NCI-H82 treated with DMSO at 0.1 percent for 48 hours (cell line): ENCODE results near the gene BRMS1.
A peak's percentile ranks its signal among the peaks of the same experiment; 100 is the strongest.
"Not testable (repeated sequence)": the region's sequence is repeated elsewhere in the genome, so short reads cannot be mapped to it uniquely, and the experiment has no call there.

Experiments
- DNase-seq: peaks from one replicate; lab custom pipeline; 2025; ENCODE audit not compliant: unreplicated experiment; lab: John Stamatoyannopoulos, UW

BRMS1 gene

DNA sequence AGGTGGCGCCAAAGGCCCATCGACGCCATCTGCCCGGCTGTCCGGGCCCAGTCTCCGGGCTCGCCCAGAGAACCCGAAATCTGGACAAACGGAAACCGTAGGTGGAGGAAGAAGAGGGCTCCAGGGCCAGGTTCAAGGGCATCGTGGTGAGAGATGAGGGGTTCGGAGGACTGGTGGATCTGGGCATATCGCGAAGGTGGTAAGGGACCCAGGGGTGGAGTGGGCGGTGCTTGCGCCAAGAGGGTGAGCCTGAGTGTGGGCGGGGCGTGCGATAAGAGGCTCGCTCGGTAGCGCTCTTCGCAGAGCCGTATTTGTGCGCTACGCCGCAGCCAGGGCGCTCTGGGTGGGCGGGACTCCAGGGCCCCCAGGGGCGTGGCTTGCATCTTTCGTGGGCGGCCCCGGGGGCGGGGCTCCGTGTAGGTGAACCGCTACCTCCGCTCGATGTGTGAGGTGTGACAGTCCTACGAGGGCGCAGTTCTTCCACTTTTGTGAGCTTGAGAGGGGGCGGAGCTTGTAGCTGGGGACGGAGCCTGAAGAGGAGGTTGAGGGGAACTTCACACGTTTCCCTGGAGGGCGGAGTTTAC is 32.8 kb downstream of the BRMS1 start:
- peak; percentile 83 for DNase-seq

DNA sequence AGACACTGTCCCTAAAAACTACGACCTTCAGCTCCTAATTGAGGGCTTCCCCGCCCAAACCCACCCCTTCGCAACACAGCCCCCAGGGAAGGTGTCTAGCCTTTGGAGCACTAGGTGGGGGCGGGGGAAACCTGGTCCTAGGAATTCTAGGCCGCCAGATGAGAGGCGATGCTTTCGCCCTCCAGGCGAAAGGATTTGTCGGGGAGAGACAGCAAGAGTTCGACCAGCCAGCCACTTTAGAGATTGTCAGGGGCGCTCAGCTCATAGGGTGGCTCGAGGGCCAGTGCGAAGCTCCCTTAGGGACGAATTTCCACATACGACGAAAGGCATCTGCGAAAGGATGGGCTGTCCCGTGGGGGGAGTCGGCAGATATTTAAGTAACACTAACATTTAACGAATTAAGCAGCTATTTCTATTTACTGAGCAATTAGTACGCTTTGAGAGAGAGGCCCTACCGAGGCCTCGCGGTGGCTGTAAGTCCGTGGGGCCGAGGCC is 33.4 kb downstream of the BRMS1 start:
- DNase-seq = no peak

DNA sequence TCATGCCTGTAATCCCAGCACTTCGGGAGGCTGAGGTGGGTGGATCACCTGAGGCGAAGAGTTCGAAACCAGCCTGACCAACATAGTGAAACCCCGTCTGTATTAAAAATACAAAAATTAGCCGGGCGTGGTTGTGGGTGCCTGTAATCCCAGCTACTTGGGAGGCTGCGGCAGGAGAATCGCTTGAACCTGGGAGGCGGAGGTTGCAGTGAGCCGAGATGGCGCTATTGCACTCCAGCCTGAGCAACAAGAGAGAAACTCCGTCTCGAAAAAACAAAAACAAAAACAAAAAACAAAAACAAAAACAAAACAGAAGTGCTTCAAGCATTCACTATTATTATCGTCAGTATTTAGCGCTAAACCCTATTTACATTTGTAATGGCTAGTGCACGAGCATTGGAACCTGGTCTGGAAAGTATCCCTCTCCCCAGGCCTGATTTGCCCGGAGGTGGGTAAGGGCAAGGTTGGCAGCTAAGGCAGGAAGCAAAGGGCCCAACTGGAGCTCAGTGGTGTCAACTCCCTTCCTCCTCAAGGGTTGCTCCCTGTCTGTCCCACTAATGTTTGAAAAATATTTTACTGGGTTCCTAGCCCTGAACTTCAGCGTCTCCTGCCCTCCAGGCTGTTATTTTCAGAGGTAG is 34.0 kb downstream of the BRMS1 start:
- not testable (repeated sequence) for DNase-seq

DNA sequence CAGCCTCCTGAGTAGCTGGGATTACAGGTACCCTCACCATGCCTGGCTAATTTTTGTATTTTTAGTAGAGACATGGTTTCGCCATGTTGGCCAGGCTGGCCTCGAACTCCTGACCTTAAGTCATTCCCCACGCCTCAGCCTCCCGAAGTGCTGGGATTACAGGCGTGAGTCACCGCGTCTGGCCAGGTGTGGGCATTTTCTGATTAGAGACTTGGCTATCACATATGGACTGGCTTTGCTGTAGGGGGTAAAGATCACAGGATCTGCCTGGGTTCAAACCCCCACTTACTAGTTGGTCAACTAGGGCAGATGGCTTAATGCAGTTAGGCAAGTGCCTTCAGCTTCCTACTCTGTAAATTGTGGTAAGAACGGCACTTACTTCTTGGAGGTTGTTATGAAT is 34.6 kb downstream of the BRMS1 start:
- no peak for DNase-seq

DNA sequence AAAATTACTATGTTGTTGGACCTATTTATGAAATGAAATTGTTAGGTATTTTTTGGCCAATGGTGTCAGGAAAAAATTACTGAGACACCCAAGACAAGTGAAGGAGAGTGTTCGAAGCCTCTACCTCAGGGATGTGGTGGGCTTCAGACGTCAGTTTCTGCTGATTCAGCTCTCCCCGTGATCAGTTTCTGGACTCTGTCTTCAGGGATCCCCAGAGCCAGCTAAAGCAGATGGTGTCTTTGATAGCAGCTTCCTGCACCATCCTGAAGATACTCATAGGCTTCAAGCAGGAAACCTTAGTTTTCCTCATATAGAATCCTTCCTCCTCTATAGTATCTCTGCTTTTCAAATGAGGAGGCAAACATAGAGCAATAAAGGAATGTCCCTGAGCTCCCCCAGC is 35.4 kb downstream of the BRMS1 start:
- DNase-seq = no peak

DNA sequence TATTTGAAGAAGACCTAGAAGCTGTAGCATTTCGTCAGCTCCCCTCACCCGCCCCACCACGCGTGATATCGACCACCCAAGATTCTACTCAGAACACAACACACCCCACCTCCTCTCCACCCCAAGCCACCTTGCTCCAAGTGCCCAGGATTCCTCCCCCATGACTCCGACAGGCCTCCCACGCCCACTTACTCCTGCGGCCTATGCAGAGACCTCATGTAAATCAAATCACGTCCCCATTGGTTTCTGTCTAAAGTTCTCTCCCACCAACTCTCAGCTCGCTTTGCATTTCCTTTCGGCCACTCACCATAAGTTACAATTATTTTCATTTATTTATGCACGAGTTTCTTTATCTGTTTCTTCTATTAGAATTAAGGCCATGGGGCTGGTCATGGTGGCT is 42.2 kb downstream of the BRMS1 start:
- DNase-seq = no peak

DNA sequence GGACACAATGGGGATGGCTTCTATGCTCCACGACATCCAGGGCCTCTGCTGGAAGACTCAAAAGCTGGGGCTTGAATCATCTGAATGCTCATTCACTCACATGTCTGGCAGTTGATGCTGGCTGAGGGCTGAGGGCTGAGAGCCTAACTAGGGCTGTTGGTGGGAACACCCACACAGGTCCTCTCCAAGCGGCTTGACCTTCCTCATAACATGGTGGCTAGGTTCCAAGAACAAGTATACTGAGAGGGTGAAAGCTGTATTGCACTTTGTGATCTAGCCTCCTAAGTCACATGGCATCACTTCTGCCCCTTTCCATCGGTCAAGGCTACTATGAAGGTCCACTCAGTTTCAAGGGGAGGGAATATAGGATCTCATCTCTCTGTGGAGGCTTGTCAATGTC is 45.7 kb downstream of the BRMS1 start:
- DNase-seq = no peak

DNA sequence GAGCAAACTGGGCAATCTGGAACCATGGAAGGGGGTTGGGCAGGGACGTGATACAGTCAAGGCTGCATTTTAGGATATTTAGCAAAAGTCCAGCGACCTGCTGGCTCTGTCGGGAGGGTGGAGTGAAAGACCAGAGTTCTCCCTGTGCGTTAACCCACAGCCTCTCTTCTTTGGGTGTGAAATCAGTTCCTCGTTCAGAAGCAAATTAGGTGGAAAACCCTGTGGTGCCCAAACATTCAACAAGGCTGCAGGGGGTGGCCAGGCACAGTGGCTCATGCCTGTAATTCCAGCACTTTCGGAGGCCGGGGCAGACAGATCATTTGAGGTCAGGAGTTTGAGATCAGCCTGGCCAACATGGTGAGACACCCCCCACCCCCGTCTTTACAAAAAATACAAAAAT is 47.3 kb downstream of the BRMS1 start:
- no peak for DNase-seq

DNA sequence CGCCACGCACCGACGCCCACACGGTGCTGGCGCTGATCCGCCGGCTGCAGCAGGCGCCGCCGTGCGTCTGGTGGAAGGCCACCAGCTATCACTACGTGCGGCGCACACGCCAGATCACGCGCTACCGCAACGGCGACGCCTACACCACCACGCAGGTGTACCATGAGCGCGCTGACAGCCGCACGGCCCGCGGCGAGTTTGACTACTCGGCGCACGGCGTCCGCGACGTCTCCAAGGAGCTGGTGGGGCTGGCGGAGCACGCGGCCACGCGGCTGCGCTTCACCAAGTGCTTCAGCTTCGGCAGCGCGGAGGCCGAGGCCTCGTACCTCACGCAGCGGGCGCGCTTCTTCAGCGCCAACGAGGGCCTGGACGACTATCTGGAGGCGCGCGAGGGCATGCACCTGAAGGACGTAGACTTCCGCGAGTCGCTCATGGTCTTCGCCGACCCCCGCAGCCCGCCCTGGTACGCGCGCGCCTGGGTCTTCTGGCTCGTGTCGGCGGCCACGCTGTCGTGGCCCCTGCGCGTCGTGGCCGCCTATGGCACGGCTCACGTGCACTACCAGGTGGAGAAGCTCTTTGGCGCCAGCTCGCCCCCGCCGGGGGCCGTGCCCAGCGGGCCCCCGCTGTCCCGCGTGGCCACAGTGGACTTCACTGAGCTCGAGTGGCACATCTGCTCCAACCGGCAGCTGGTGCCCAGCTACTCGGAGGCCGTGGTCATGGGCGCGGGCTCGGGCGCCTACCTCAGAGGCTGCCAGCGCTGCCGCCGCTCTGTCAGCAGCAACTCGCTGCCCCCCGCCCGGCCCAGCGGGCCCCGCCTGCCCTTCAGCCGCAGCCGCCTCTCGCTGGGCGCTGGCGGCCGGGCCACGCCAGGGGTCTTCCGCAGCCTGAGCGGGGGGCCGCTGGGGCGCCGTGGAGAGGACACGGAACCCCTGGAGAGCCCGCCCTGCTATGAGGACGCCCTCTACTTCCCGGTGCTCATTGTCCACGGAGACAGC is 50.0 kb downstream of the BRMS1 start:
- no peak for DNase-seq

DNA sequence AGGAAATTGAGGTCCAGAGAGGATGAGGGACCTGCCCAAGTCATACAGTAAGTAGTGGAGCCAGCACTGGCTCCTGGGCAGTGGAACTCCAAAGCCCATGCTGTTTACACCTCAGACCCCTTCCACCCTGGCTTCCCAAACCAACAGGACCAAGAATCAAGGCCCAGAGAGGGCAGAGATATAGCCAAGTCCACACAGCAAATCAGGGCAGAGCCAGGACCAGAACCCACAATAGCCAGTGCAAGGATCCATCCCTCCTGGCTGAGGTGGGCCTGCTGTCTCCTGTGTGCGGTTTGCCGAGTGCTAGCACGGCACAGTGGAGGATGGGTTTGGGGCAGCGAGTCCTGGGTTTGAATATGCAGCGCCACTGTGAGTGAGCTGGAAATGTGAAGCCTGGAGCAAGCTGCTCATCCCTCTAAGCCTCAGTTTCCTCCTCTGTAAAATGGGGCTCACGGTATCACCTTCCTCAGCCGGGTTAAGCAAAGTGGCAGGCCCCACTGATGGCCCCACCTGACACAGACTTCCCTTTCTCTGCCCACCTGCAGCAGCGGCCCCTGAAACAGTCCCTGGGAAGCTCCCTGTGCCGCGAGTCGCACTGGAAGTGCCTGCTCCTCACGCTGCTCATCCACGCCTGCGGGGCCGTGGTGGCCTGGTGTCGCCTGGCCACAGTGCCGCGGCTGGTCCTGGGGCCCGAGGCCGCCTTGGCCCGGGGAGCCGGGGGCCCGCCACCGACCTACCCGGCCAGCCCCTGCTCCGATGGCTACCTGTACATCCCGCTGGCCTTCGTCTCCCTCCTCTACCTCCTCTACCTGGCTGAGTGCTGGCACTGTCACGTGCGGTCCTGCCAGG is 50.9 kb downstream of the BRMS1 start:
- no peak for DNase-seq

DNA sequence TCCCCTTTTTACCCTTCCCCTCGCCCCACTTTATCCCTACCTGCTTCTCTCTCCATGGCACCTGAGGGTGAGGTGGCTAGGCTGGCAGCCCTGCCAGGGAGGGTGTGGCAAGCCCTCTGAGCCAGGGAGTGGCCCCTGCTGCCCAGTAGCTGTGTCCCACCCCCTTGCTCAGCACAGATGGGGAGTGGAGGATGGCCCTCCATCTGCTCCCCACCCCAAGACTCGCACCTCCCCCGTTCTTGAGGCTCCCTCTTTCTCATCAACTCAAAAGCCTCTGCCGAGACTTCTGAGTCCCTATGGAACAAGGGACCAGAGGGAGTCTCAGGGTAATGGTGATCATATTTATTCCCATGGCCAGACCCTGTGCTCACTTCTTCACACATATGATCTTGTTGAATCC is 51.6 kb downstream of the BRMS1 start:
- DNase-seq = no peak

DNA sequence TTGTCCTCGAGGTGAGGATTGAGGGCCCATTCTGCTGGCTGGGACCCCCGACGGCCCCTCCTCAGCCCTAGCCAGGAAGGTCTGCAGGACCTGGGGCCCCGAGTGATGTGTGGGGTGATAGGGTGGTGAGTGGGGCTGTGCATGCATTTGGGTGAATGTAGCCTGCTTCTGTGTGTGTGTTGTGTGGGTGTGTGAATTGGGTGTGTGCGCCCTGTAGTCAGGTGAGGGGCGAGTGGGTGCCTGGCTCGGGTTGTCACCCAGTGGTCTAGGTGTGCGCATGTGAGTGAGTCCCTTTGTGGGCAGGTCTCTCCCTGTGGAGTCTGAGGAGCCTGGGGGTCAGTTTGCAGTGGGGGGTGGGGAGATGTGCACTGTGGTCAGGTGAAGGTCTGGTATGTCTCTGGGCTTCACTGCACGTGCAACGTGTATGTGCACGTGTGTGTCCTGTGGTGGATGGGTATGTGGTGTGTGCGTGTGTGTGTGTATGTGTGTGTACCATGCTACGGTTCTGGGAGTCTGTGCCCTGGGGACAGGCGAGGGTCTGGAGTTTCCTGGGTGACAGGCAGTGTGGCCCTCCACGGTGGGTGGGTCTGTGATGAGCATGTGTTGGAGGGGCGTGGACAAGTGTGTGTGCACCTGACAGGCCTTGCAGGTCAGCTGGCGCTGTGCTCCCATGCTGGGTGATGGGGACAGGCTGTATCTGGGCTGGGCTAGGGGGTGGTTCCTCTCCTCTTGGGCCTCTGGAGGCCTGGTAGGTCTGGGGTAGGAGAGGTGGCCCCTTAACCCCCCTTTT is 52.2 kb downstream of the BRMS1 start:
- DNase-seq = no peak

DNA sequence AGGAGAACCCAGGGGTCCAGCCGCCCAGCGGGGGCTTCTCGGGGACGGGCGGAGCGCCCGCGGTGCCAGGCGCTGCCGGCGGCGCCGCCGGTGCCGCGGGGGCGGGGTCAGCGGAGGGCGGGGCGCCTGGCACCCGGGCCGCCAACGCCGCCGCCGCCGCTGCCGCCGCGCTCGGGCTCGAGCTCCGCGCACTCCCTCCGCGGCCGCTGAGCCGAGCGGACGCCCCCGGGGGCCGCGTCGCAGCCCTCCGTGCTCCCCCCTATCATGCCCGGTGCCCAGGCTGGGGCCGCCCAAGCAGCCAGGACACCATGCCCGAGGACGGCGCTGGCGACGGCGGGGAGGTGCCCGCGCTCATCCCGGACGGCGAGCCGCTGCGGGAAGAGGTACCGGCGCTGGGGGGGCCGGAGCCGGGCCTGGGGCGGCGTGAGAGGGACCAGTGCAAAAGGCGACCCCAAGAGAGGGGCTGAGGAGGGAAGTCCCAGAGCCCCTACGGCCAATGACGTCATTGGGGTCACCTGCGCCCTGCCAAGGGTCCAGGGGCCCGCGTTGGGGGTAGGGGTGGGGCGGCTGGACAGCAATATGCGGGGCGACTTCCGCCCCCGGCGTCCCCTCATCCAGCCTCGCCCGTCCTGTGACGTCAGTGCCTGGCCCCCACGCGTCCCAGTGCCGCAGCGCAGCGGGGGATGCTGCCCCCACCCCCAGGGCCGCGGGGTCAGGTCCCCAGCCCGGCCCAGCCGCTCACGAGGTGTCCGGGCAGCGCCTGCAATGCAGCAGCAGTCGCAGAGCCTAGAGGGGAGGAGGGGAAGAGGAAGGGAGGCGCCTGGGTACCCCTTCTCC is 53.0 kb downstream of the BRMS1 start, which contains the start of gene TMEM151A:
Gene TMEM151A (plus strand): TSS at position 189 of the 837 bp plus-strand sequence. CDS start 120 bp downstream, at position 309.
- no peak for DNase-seq

DNA sequence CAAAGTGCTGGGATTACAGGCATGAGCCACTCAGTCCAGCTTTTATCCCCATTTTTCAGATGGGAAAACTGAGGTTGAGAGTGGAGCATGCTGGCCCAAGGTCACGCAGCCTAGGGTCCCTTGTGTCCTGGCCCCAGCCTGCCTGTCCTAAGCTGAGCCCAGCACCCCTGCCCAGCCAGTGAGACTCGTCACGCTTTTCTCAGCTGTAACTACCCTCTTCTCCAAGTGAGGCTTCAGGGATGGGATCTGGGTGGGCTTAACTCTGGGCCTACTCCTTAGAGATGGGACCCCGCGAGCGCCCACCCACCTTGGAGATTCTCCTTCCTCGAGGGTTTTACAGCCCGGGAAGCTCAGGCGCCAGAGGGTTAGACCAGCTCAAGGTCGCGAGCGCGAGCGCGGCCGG is 53.6 kb downstream of the BRMS1 start:
- no peak for DNase-seq

DNA sequence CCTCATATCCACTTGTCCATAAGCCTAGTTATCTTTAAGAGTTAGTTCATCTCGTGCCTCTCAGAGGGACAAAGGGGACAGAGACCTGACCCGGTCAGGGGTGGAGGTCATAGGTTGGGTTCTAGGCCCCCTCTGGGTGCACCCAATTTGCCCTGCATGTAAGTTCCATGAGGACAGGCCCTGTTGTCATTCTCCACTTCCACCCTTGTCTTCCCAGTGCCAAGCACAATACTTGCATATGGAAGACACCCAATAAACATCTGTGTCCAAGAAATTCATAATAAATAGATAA is 54.6 kb downstream of the BRMS1 start:
- DNase-seq = no peak

DNA sequence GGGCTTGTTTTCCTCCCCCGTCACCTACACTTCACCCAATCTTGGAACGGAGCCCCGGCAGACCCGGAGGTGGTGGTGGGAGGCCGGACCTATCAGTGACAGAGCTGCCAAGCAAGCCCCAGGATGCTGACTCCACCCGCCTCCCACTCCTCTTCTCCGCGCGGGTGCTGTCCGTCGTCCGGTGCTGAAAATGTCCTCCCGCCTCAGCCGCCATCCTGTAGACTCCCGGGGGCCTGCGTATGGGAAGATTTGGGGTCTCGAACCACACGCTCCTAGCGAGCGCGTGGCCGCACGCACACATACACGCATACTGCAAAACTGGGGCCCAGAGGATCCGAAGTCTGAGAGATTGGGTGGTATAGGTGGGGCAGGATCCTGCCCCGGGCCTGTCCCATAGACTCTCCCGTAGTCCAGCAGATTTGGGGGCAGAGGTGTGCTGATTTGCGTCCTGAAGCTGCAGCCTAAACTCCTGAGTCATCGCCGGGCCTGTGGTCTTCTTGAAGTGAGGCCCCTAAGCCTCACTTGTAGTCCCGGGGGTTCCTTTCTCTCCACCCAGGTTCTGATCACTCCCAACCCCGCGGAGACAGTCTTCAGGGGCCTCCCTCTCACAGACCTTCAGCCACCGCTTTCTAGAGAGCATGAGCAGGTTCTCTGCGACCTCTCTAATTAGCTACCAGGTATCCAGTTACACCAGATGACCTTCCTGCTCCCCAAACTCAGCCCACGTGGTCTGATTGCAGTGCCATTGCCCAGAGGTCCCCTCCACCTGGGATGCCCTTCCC is 55.2 kb downstream of the BRMS1 start:
- no peak for DNase-seq

DNA sequence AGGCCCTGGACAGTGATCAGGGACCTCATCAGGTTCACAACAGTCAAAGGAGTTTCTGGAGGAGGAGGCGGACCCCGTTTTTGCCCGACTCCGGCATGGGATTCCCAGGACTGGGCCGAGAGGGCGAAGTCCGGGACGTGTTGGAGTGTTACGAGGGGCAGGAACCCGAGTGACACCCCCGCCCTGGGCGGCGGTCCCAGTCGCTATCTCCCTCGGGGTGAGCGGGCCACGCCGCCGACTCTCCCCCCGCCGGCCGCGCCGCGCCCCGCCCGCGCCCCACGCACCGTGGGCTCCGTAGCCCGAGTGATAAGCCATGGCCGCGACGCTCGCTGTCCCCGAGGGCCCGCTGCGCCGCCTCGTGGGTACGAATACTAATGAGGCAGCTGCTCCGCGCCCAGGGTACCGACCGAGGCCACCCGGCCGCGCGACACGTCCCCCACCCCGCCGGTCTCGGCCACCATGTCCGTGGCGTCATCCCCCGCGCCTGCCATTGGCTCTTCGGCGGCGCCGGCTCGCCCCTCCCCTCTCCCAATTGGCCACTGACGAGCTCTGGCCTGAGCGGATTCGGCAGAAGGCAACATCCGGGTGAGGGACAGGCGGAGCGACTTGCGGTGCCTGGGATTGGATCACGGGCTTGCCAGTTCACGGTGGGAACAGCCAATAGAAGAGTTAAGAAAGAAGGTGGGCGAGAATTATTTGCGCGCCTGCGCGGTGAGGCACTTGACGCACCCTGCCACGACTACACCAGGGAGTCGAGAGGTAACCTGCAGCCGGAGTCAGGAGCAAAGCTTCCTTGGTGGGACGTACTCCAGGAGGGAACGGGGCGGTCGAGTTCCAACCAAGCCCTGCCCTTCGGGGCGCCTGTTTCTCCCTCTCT is 56.0 kb downstream of the BRMS1 start, which contains the start of gene YIF1A:
Gene YIF1A (minus strand): TSS at position 473 of the 877 bp plus-strand sequence. CDS start 158 bp downstream, at position 315.
- DNase-seq = peak; percentile 95
